Esophagus squamous epithelium (tissue), 4 donors: ENCODE results near the gene SFTPB.

Source experiments
- POLR2A ChIP-seq, 4 donors: fragments of 450-650 bp; IDR thresholded peaks; one replicate each; pipeline ENCODE4 v1.6.1; 2017; ENCODE audit warnings: antibody characterized with exemption in 4 of 4, mild to moderate bottlenecking in 4 of 4, moderate library complexity in 3 of 4
- TF ChIP-seq, protein P1 (sequence below), 6 experiments: fragments of 450-650 bp in 4 of 6; fragments of 200-600 bp in 2 of 6; sonication (generic) in 2 of 6; IDR thresholded peaks; one replicate each; pipeline ENCODE4 v1.5.1; 2016 to 2019; ENCODE audit warnings: antibody characterized with exemption in 6 of 6, mild to moderate bottlenecking in 4 of 6, moderate library complexity in 4 of 6

DNA sequence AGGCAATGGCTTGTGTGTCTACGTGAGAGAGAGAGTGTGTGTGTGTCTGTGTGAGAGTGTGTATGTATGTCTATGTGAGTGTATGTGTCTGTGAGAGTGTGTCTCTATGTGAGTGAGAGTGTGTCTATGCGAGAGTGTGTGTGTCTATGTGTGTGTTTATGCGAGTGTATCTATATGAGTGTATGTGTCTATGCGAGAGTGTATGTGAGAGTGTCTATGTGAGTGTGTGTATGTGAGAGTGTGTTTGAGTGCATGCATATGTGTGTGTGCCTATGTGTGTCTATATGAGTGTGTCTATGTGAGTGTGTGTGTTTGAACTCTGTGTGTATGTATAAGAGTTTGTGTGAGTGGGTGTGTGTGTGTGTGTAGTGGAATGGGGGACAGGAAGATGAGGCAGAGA, 16.4 kb upstream of the SFTPB start:
- TF ChIP-seq, protein P1, sequence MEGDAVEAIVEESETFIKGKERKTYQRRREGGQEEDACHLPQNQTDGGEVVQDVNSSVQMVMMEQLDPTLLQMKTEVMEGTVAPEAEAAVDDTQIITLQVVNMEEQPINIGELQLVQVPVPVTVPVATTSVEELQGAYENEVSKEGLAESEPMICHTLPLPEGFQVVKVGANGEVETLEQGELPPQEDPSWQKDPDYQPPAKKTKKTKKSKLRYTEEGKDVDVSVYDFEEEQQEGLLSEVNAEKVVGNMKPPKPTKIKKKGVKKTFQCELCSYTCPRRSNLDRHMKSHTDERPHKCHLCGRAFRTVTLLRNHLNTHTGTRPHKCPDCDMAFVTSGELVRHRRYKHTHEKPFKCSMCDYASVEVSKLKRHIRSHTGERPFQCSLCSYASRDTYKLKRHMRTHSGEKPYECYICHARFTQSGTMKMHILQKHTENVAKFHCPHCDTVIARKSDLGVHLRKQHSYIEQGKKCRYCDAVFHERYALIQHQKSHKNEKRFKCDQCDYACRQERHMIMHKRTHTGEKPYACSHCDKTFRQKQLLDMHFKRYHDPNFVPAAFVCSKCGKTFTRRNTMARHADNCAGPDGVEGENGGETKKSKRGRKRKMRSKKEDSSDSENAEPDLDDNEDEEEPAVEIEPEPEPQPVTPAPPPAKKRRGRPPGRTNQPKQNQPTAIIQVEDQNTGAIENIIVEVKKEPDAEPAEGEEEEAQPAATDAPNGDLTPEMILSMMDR (IDR thresholded peaks at IDR 0.05), result no peak
- no peak for TF ChIP-seq POLR2A (IDR thresholded peaks at IDR 0.05)
